GM23248 (cell line): ENCODE data around the gene TSHR. TPM values are rescaled to one million over a fixed set of nuclear protein-coding genes. Genes with fewer than 3 reads are reported as not detected.
"Not testable (repeated sequence)": the region's sequence is repeated elsewhere in the genome, so short reads cannot be mapped to it uniquely, and the experiment has no call there.

Source experiments
- DNase-seq: peaks from one replicate; pipeline ENCODE4 v3.0.0-alpha.2; 2015
- H2AFZ ChIP-seq: fragments of 200-600 bp; sonication (generic); 2 replicates; pipeline ENCODE4 v1.6.1; 2016; ENCODE audit warnings: antibody characterized with exemption
- H3F3A ChIP-seq: fragments of 200-600 bp; sonication (generic); 2 replicates; pipeline ENCODE4 v1.6.1; 2016; ENCODE audit warnings: mild to moderate bottlenecking, antibody characterized with exemption, mixed run types; ENCODE audit not compliant: insufficient read depth
- H3K27ac ChIP-seq: fragments of 200-600 bp; sonication (generic); 2 replicates; pipeline ENCODE4 v1.5.1; 2016; ENCODE audit warnings: mild to moderate bottlenecking
- H3K27me3 ChIP-seq: fragments of 200-600 bp; sonication (generic); replicated peaks from 2 replicates; pipeline ENCODE4 v1.6.1; 2016; ENCODE audit warnings: mild to moderate bottlenecking; ENCODE audit not compliant: insufficient read depth
- H3K36me3 ChIP-seq: fragments of 200-600 bp; sonication (generic); 2 replicates; pipeline ENCODE4 v1.6.1; 2016; ENCODE audit warnings: low read depth, mild to moderate bottlenecking
- H3K4me1 ChIP-seq: fragments of 200-600 bp; sonication (generic); 2 replicates; pipeline ENCODE4 v1.6.1; 2016; ENCODE audit warnings: mild to moderate bottlenecking; ENCODE audit not compliant: insufficient read depth
- H3K4me2 ChIP-seq: fragments of 200-600 bp; sonication (generic); one replicate; pipeline ENCODE4 v1.6.1; 2016; ENCODE audit warnings: mild to moderate bottlenecking; ENCODE audit not compliant: unreplicated experiment
- H3K4me3 ChIP-seq: fragments of 200-600 bp; sonication (generic); 2 replicates; pipeline ENCODE4 v1.5.1; 2016; ENCODE audit warnings: mild to moderate bottlenecking
- H3K79me2 ChIP-seq: fragments of 200-600 bp; sonication (generic); 2 replicates; pipeline ENCODE4 v1.6.1; 2016; ENCODE audit warnings: mild to moderate bottlenecking; ENCODE audit not compliant: insufficient read depth
- H3K9ac ChIP-seq: fragments of 200-600 bp; sonication (generic); 2 replicates; pipeline ENCODE4 v1.6.1; 2016; ENCODE audit warnings: mild to moderate bottlenecking
- H3K9me2 ChIP-seq: fragments of 200-600 bp; sonication (generic); 2 replicates; pipeline ENCODE4 v1.6.1; 2016; ENCODE audit warnings: mixed run types, mild to moderate bottlenecking, moderate library complexity; ENCODE audit not compliant: insufficient read depth
- H3K9me3 ChIP-seq: fragments of 200-600 bp; sonication (generic); one replicate; pipeline ENCODE4 v1.6.1; 2017; ENCODE audit warnings: low read depth
- H4K20me1 ChIP-seq: fragments of 200-600 bp; sonication (generic); 2 replicates; pipeline ENCODE4 v1.6.0; 2016; ENCODE audit not compliant: insufficient read depth
- EZH2 ChIP-seq: fragments of 200-600 bp; sonication (generic); IDR thresholded peaks from 2 replicates; pipeline ENCODE4 v1.6.1; 2018; ENCODE audit warnings: antibody characterized with exemption, mild to moderate bottlenecking; ENCODE audit not compliant: insufficient read depth, poor library complexity, severe bottlenecking
- EZH2phosphoT487 ChIP-seq: fragments of 200-600 bp; sonication (generic); IDR thresholded peaks from 2 replicates; pipeline ENCODE4 v1.6.1; 2018; ENCODE audit warnings: antibody characterized with exemption, moderate library complexity, mild to moderate bottlenecking, low read depth; ENCODE audit not compliant: insufficient read depth
- WGBS, 2 experiments: methylation state at CpG; one replicate each; pipeline ENCODE4 v1.1.6; 2015 to 2017; ENCODE audit warnings: low lambda C conversion rate in 2 of 2, low coverage in 1 of 2; ENCODE audit errors: missing lambda C conversion rate in 2 of 2; 5-methylcytosine and 5-hydroxymethylcytosine counted together
- in situ Hi-C: fragments of 300-500 bp; cut with MboI; formaldehyde crosslinking; loops from 2 replicates; pipeline ENCODE4 v1.15.0; 2020
- polyA plus RNA-seq: library from polyadenylated mRNA; unstranded; fragments of >200 nt; fragmentation: Nextera tagmentation; extraction: Ambion mirVana; gene quantifications from 2 replicates; pipeline ENCODE4 v1.2.1, GENCODE V29; 2016
- total RNA-seq: library from RNA; depleted of rRNA; stranded (reverse); fragments of >200 nt; shearing (Covaris generic); gene quantifications from 2 replicates; pipeline ENCODE4 v1.2.3, GENCODE V29; 2014

TSHR gene
- total and polyA plus RNA-seq, 2 experiments from 2014 or later = not detected

- Histone ChIP-seq H3K4me3 (no peak overlapping the region), H2AFZ (no peak overlapping the region), H3K79me2 (no peaks in the 10 kb centered on the region), H4K20me1 (no peaks in the 10 kb centered on the region), H3K4me2 (no peak overlapping the region), H3K27me3 (no peaks in the 10 kb centered on the region), H3K4me1 (no peaks in the 10 kb centered on the region), H3K36me3 (no peaks in the 10 kb centered on the region), H3K27ac (no peak overlapping the region), H3K9ac (no peak overlapping the region), H3K9me3 (no peaks in the 10 kb centered on the region), H3F3A (no peaks in the 10 kb centered on the region), H3K9me2 (no peaks in the 10 kb centered on the region)
- no peak for DNase-seq
- TF ChIP-seq EZH2 (no peak), EZH2phosphoT487 (no peak)
- 0 to 13% methylated on average over 1 of the region's 1 CpG for WGBS, 2 experiments
- in situ Hi-C loops = no loop called here
These were observed 63.3 kb downstream of the TSHR start for GRCh38 chr14:81018684-81019083.

DNA sequence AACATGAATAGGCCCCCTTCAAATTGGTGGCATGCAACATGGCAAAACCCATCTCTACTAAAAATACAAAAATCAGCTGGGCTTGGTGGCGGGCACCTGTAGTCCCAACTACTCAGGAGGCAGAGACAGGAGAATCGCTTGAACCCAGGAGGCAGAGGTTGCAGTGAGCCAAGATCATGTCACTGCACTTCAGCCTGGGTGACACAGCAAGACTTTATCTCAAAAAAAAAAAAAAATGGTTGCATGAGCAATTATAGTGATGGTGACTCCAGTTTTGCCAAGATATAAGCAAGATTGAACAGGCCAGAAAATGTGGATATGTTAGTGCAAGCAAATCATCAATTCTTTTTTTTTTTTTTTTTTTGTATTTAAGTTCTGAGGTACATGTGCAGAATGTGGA, 63.7 kb downstream of the TSHR start:
- H4K20me1 ChIP-seq, H3K27ac ChIP-seq, H3F3A ChIP-seq, in situ Hi-C loops, DNase-seq, H2AFZ ChIP-seq, H3K9ac ChIP-seq, H3K9me3 ChIP-seq, H3K27me3 ChIP-seq, H3K9me2 ChIP-seq, H3K79me2 ChIP-seq, H3K4me2 ChIP-seq, H3K36me3 ChIP-seq, H3K4me1 ChIP-seq, H3K4me3 ChIP-seq: not testable (repeated sequence)
- 49 to 57% methylated on average over 2 of the region's 2 CpGs for WGBS, 2 experiments

DNA sequence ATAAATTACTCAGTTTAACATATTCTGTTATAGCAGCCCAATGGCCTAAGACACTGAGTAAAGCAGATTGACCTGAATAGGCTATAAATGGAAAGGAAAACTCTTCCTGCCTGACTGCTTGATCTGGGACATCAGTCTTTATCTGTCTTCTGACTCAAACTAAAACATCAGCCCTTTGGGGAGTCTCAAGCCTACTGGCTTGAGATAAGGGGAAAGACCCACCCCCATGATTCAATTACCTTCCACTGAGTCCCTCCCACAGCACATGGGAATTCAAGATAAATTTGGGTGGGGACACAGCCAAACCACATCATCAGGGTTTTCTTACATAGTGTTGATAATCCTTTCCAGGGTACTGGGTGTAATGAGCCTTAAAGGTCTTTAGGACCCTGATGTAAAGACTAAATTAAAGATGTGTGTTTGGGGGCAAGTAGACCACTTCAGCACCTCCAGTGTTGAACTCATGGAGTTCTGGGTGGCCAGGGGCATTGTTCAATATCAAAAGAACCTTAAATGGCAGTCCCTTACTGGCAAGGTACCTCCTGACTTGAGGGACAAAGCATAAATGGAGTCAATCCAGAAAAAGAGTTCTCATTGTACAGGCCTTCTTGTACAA, 67.8 kb downstream of the TSHR start:
- H3K4me2 ChIP-seq = no peak overlapping the region
- H3K27ac ChIP-seq = no peak overlapping the region
- no peaks in the 10 kb centered on the region for H3K27me3 ChIP-seq
- H3K79me2 ChIP-seq = no peaks in the 10 kb centered on the region
- no peak overlapping the region for H2AFZ ChIP-seq
- H4K20me1 ChIP-seq = no peaks in the 10 kb centered on the region
- no peaks in the 10 kb centered on the region for H3K4me1 ChIP-seq
- no peak overlapping the region for H3K4me3 ChIP-seq
- DNase-seq = no peak
- TF ChIP-seq EZH2phosphoT487 (no peak), EZH2 (no peak)
- H3K9ac ChIP-seq = no peak overlapping the region
- no peaks in the 10 kb centered on the region for H3K36me3 ChIP-seq
- H3F3A ChIP-seq = no peaks in the 10 kb centered on the region
- H3K9me3 ChIP-seq = no peaks in the 10 kb centered on the region
- in situ Hi-C loops = no loop called here
- H3K9me2 ChIP-seq = no peaks in the 10 kb centered on the region

- no peaks in the 10 kb centered on the region for H3K27me3 ChIP-seq
- H3K79me2 ChIP-seq = no peaks in the 10 kb centered on the region
- H3K36me3 ChIP-seq = no peaks in the 10 kb centered on the region
- WGBS, 2 experiments = 86 to 91% methylated on average over 1 of the region's 1 CpG
- no peaks in the 10 kb centered on the region for H3K9me2 ChIP-seq
- no peaks in the 10 kb centered on the region for H3K4me1 ChIP-seq
- no peak overlapping the region for H3K9ac ChIP-seq
- H3K9me3 ChIP-seq = no peaks in the 10 kb centered on the region
- no peaks in the 10 kb centered on the region for H4K20me1 ChIP-seq
- H2AFZ ChIP-seq = no peak overlapping the region
- no peak for DNase-seq
- TF ChIP-seq EZH2 = no peak
- no peak for TF ChIP-seq EZH2phosphoT487
- in situ Hi-C loops = no loop called here
- H3K27ac ChIP-seq = no peak overlapping the region
- H3K4me3 ChIP-seq = no peak overlapping the region
- no peaks in the 10 kb centered on the region for H3F3A ChIP-seq
- H3K4me2 ChIP-seq = no peak overlapping the region
These were observed 73.0 kb downstream of the TSHR start for GRCh38 chr14:81028461-81028860.

DNA sequence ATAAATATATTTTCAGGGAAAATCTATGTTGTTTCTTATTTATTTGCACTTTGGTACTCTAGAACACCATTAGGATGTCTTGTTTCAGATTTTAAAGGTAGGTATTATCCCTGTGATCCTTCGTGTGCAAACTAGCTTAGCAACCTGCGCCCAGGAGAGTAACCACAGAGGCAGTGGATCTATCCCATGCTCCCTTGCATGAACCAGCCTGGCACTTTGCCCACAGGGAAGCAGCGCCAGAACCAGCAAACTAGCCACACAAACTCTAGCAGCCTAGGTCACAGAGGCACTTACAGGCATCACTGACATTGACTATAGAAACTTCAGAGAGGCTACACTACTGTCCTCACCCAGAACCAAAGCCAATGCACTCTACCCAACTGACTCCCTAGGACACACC, 76.1 kb downstream of the TSHR start:
- 10 to 12% methylated on average over 3 of the region's 3 CpGs for WGBS, 2 experiments
- in situ Hi-C loops = no loop called here

More for the DNA sequence above, 76.1 kb downstream of the TSHR start:
- Histone ChIP-seq H3F3A (no peaks in the 10 kb centered on the region), H3K4me3 (no peak overlapping the region), H3K27ac (no peak overlapping the region), H3K36me3 (no peaks in the 10 kb centered on the region), H4K20me1 (no peaks in the 10 kb centered on the region), H3K4me1 (no peaks in the 10 kb centered on the region), H3K79me2 (no peaks in the 10 kb centered on the region), H3K9me3 (no peaks in the 10 kb centered on the region), H3K4me2 (no peak overlapping the region), H3K27me3 (no peaks in the 10 kb centered on the region), H2AFZ (no peak overlapping the region), H3K9ac (no peak overlapping the region), H3K9me2 (no peaks in the 10 kb centered on the region)
- no peak for DNase-seq
- TF ChIP-seq EZH2phosphoT487 (no peak), EZH2 (no peak)
